Lower leg skin (tissue), 4 donors: ENCODE data around the gene TBC1D9. TPM values are rescaled to one million over a fixed set of nuclear protein-coding genes. Genes with fewer than 3 reads are reported as not detected.

Experiments used
- DNase-seq, 2 donors: peaks; one replicate each; pipeline ENCODE4 v3.0.0-alpha.2; 2019; ENCODE audit warnings: low spot score in 2 of 2
- H3K4me3 ChIP-seq: fragments of 200-600 bp; sonication (generic); 2 replicates; pipeline ENCODE4 v1.5.1; 2017; ENCODE audit warnings: mild to moderate bottlenecking, low read depth; ENCODE audit not compliant: poor library complexity, severe bottlenecking
- CTCF ChIP-seq, 3 donors: fragments of 450-650 bp; IDR thresholded peaks; one replicate each; pipeline ENCODE4 v1.5.1; 2016; ENCODE audit warnings: antibody characterized with exemption in 3 of 3, mild to moderate bottlenecking in 3 of 3, moderate library complexity in 2 of 3
- POLR2A ChIP-seq, 2 donors: fragments of 450-650 bp; IDR thresholded peaks; one replicate each; pipeline ENCODE4 v1.6.1; 2016 to 2017; ENCODE audit warnings: antibody characterized with exemption in 2 of 2, mild to moderate bottlenecking in 1 of 2, moderate library complexity in 1 of 2
- WGBS, 2 donors: methylation state at CpG; one replicate each; pipeline ENCODE4 v1.1.5; 2018; 5-methylcytosine and 5-hydroxymethylcytosine counted together
- intact Hi-C: fragments of 100-400 bp; cut with DNase I; formaldehyde crosslinking; loops from one replicate; pipeline ENCODE4 v1.15.0; 2023; ENCODE audit warnings: low total_unique reads
- total RNA-seq, 4 donors: library from RNA; depleted of rRNA; stranded (reverse); fragments of >200 nt; gene quantifications; one replicate each; pipeline ENCODE4 v1.1.0, GENCODE V29; 2016

The TBC1D9 gene
- total RNA-seq, 4 donors from 2014 or later: 5.7 to 13.0 (median 7.3) TPM

GRCh38 chr4:140615451-140615850, 140.7 kb downstream of the TBC1D9 start:
- DNase-seq: no peak
- 88 to 95% methylated on average over 1 of the region's 1 CpG for WGBS, 2 donors
- H3K4me3 ChIP-seq: no peak overlapping the region
- TF ChIP-seq POLR2A (IDR thresholded peaks at IDR 0.05): no peak
- no peak for TF ChIP-seq CTCF (IDR thresholded peaks at IDR 0.05)
- intact Hi-C loops: no loop called here

- no peak for DNase-seq
- intact Hi-C loops: no loop called here
- TF ChIP-seq CTCF (IDR thresholded peaks at IDR 0.05): no peak
- no peak for TF ChIP-seq POLR2A (IDR thresholded peaks at IDR 0.05)
- 68 to 69% methylated on average over 1 of the region's 1 CpG for WGBS, 2 donors
- no peak overlapping the region for H3K4me3 ChIP-seq
These were observed 143.8 kb downstream of the TBC1D9 start for GRCh38 chr4:140612357-140612756.

DNA sequence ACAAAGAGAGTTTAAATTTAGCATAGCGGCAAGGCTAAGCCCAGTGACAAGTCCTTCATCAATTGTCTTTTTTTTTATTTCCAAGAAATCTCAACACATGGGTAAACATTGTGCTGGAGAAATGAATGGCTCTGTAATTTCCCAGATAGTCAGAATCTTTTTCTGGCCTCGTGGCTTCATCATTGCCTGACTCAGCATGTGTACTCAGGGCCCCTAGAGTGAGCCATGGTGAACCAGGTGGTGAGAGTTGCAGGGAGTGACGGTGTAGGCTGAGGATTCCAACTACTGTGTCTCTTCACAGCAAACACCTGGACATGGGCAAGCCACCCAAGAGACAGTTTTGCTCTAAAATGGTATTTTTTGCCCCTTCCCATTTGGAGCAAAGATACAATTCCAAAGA, 144.3 kb downstream of the TBC1D9 start:
- DNase-seq: no peak
- no peak overlapping the region for H3K4me3 ChIP-seq
- WGBS, 2 donors: 77 to 78% methylated on average over 3 of the region's 3 CpGs
- intact Hi-C loops: no loop called here
- TF ChIP-seq POLR2A (IDR thresholded peaks at IDR 0.05) (no peak), CTCF (IDR thresholded peaks at IDR 0.05) (no peak)

DNA sequence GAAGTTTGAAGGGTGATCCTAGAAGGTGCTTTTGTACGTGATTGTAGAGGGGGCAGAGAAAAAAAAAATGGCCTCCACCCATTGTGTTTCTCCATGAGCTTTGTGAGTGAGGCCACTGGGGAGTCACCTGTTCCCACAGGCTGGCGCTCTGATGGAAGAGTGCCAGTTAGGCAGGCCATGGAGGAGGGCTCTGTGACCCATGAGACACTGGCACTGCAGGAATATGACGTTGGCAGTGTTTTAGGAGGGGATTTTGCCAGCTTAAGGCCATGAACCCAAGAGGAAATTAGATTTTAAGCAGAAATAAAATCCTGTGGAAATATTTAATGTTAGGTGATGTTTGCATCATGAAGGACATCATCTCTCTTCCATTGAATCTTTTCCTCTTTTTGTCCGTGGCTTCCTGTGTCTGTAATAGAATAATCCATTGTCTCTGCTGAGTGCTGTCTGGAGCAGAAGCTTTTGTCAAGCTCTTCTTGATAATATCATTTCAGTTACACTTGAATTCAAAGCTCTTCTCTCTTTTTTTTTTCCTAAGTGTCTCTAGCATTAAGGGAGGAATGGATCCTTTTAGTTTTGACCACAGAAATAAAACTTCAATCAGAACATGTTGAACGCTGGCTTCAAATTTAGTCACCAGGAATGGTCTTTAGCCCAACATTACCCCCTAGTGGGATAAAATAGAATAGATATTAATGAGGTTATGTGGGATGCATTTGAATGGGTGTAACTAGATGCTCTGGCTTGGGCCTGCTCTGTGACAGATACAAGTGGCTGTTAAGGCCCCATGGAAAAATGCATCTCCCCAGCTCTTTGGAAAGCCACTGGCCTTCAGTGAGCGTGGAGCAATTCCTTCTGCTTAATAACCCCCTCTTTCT, 146.4 kb downstream of the TBC1D9 start:
- no peak overlapping the region for H3K4me3 ChIP-seq
- intact Hi-C loops: loop anchor here (10.0 kb wide), 1 partner anchor 245 kb away; no protein-coding TSS in a partner anchor
- TF ChIP-seq POLR2A (IDR thresholded peaks at IDR 0.05): no peak
- no peak for TF ChIP-seq CTCF (IDR thresholded peaks at IDR 0.05)
- no peak for DNase-seq
- 37 to 38% methylated on average over 6 of the region's 6 CpGs for WGBS, 2 donors

- WGBS, 2 donors: 84 to 88% methylated on average over 4 of the region's 4 CpGs
- no peak overlapping the region for H3K4me3 ChIP-seq
- DNase-seq: no peak
- intact Hi-C loops: loop anchor here (10.0 kb wide), 1 partner anchor 247 kb away; no protein-coding TSS in a partner anchor
- TF ChIP-seq POLR2A (IDR thresholded peaks at IDR 0.05): no peak
- TF ChIP-seq CTCF (IDR thresholded peaks at IDR 0.05): no peak
These were observed 148.3 kb downstream of the TBC1D9 start for GRCh38 chr4:140607852-140608251.
